ENCODE data around the gene CRY2. TPM values are rescaled to one million over a fixed set of nuclear protein-coding genes. Genes with fewer than 3 reads are reported as not detected.
A peak's percentile ranks its signal among the peaks of the same experiment; 100 is the strongest.

Gene CRY2
- total and polyA plus RNA-seq, 2 of the 13 experiments (the other 11 are each of a cell fraction or from before 2014, with no cell fraction given) = 10.1 to 12.2 TPM

GRCh38 chr11:45921561-45922424 lies 74.5 kb downstream of the CRY2 start (continued):
- TF ChIP-seq ARID5B (CRISPR knock-in tag; IDR thresholded peaks at IDR 0.05) (peak; percentile 36; the same call in 1 of the 2 replicates), HNRNPLL (IDR thresholded peaks at IDR 0.05; ENCODE audit: low read depth, low read length, poor library complexity, severe bottlenecking) (peak; percentile 56), MED8 (CRISPR knock-in tag; IDR thresholded peaks at IDR 0.05; ENCODE audit: insufficient replicate concordance) (peak; percentile 39), CREB1 (IDR thresholded peaks at IDR 0.05) (no peak), CREB1 (CRISPR knock-in tag; IDR thresholded peaks at IDR 0.05) (no peak), THRA (CRISPR knock-in tag; IDR thresholded peaks at IDR 0.05; ENCODE audit: borderline replicate concordance) (peak; percentile 83; the same call in 1 of the 2 replicates), SMAD1 (CRISPR knock-in tag; IDR thresholded peaks at IDR 0.05; ENCODE audit: borderline replicate concordance, low read depth) (0 out of 2 replicates have a peak, but pooled peaks have one; percentile 32), NR2F6 (IDR thresholded peaks at IDR 0.05) (no peak), NR2F6 (CRISPR knock-in tag; IDR thresholded peaks at IDR 0.05) (peak; percentile 50; the same call in 1 of the 2 replicates), SAP130 (CRISPR knock-in tag; IDR thresholded peaks at IDR 0.05; ENCODE audit: low read depth) (peak; percentile 76), LBX2 (CRISPR knock-in tag; IDR thresholded peaks at IDR 0.05; ENCODE audit: borderline replicate concordance) (0 out of 2 replicates have a peak, but pooled peaks have one; percentile 23), SP5 (CRISPR knock-in tag; IDR thresholded peaks at IDR 0.05; ENCODE audit: borderline replicate concordance, low read depth) (peak; percentile 69; the same call in 1 of the 2 replicates), ZNF17 (CRISPR knock-in tag; IDR thresholded peaks at IDR 0.05) (peak; percentile 23; the same call in 1 of the 2 replicates), TFDP1 (CRISPR knock-in tag; IDR thresholded peaks at IDR 0.05; ENCODE audit: borderline replicate concordance) (0 out of 2 replicates have a peak, but pooled peaks have one; percentile 34), ZNF703 (CRISPR knock-in tag; IDR thresholded peaks at IDR 0.05; ENCODE audit: borderline replicate concordance) (no peak), KLF16 (CRISPR knock-in tag; IDR thresholded peaks at IDR 0.05) (peak in 1 of 2 experiments; percentile 18; a peak in 1 of 4 replicates), ZHX1 (CRISPR knock-in tag; IDR thresholded peaks at IDR 0.05; ENCODE audit: low read depth) (0 out of 2 replicates have a peak, but pooled peaks have one; percentile 25)

Data from HepG2 (cell line).